GM23248 (cell line): Measurements from ENCODE around the gene DNAH5.

Experiments used
- EZH2 ChIP-seq: fragments of 200-600 bp; sonication (generic); IDR thresholded peaks from 2 replicates; pipeline ENCODE4 v1.6.1; 2018; ENCODE audit warnings: antibody characterized with exemption, mild to moderate bottlenecking; ENCODE audit not compliant: insufficient read depth, poor library complexity, severe bottlenecking
- EZH2phosphoT487 ChIP-seq: fragments of 200-600 bp; sonication (generic); IDR thresholded peaks from 2 replicates; pipeline ENCODE4 v1.6.1; 2018; ENCODE audit warnings: antibody characterized with exemption, moderate library complexity, mild to moderate bottlenecking, low read depth; ENCODE audit not compliant: insufficient read depth

DNA sequence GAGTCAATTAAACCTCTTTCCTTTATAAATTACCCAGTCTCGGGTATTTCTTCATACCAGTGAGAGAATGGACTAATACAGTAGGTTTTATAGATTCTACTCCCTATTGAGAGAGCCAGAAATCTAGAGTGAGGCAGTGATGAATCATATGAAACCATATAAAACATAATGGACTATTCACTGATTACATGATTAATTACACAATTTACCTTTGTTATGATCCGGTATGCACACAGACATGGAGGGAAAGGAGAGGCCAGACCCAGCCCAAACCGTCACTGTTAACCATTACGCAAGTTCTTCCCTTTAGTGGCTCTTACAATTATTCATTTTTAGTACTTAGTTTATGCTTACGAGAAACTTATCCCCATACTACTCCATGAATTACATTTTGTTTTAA, 205.0 kb downstream of the DNAH5 start:
- TF ChIP-seq EZH2 (no peak), EZH2phosphoT487 (no peak)
